GM12878 (cell line): Measurements from ENCODE around the gene ANKRD13C.

Source experiments
- BMI1 ChIP-seq: fragments of 450-650 bp; IDR thresholded peaks from 2 replicates; pipeline ENCODE4 v1.6.1; 2016; ENCODE audit warnings: mild to moderate bottlenecking, moderate library complexity, borderline replicate concordance
- EZH2 ChIP-seq: IDR thresholded peaks from 2 replicates; pipeline ENCODE4 v1.6.1; 2012; ENCODE audit warnings: low read depth, mild to moderate bottlenecking, control low read depth, inconsistent platforms, low read length, borderline replicate concordance; ENCODE audit not compliant: control insufficient read depth
- NFYA ChIP-seq: IDR thresholded peaks from 2 replicates; pipeline ENCODE4 v1.6.1; 2011; ENCODE audit warnings: low read depth, mild to moderate bottlenecking, low read length, improper control_type of control experiment, borderline replicate concordance
- SMC3 ChIP-seq: IDR thresholded peaks from 2 replicates; pipeline ENCODE4 v1.6.1; 2011; ENCODE audit warnings: low read length, improper control_type of control experiment, borderline replicate concordance
- TF ChIP-seq, protein P1 (sequence below), 3 experiments: IDR thresholded peaks in 2 of 3; conservative IDR thresholded peaks in 1 of 3; 2 replicates each; pipeline ENCODE4 v1.5.1; 2011; ENCODE audit warnings: low read depth in 3 of 3, low read length in 3 of 3, mild to moderate bottlenecking in 3 of 3, control low read depth in 2 of 3, moderate library complexity in 2 of 3, inconsistent platforms in 1 of 3, mixed read lengths in 1 of 3; ENCODE audit not compliant: control insufficient read depth in 2 of 3, insufficient read depth in 1 of 3; ENCODE audit errors: extremely low read depth in 1 of 3

GRCh38 chr1:70264839-70265238 is 89.7 kb downstream of the ANKRD13C start:
- no peak for TF ChIP-seq BMI1
- TF ChIP-seq, protein P1, sequence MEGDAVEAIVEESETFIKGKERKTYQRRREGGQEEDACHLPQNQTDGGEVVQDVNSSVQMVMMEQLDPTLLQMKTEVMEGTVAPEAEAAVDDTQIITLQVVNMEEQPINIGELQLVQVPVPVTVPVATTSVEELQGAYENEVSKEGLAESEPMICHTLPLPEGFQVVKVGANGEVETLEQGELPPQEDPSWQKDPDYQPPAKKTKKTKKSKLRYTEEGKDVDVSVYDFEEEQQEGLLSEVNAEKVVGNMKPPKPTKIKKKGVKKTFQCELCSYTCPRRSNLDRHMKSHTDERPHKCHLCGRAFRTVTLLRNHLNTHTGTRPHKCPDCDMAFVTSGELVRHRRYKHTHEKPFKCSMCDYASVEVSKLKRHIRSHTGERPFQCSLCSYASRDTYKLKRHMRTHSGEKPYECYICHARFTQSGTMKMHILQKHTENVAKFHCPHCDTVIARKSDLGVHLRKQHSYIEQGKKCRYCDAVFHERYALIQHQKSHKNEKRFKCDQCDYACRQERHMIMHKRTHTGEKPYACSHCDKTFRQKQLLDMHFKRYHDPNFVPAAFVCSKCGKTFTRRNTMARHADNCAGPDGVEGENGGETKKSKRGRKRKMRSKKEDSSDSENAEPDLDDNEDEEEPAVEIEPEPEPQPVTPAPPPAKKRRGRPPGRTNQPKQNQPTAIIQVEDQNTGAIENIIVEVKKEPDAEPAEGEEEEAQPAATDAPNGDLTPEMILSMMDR (IDR thresholded peaks at IDR 0.05 in 2 of 3, conservative IDR thresholded peaks at IDR 0.05 in 1 of 3; ENCODE audit: control insufficient read depth in 2 of 3, extremely low read depth in 1 of 3, insufficient read depth in 1 of 3, low read depth in 3 of 3, low read length in 3 of 3), result no peak
- TF ChIP-seq NFYA, result no peak
- TF ChIP-seq SMC3, result no peak
- TF ChIP-seq EZH2, result no peak
